ENCODE data around the gene TCF7L1. TPM values are rescaled to one million over a fixed set of nuclear protein-coding genes. Genes with fewer than 3 reads are reported as not detected.

TCF7L1 gene
- total RNA-seq, 4 donors from 2014 or later, result 1.1 to 3.9 (median 2.8) TPM

- in situ Hi-C loops (cut with MboI; ENCODE audit: low sequenced_read_pairs in 4 of 4), result loop anchor here in 1 of 4 donors (5.0 kb wide), 1 partner anchor 145 kb away; no protein-coding TSS in a partner anchor
- no peaks in the 10 kb centered on the region for H3K36me3 ChIP-seq
- H3K27ac ChIP-seq, result peak overlapping the region in 1 of 4 donors; percentile 28
- H3K4me1 ChIP-seq, result peaks cover 14 to 27% of the 10 kb centered on the region in 2 donors
- DNase-seq, result no peak
- intact Hi-C loops (cut with DNase I; ENCODE audit: low total_unique reads), result no loop called here
- no peak for ATAC-seq
- H3K9me3 ChIP-seq, result no peaks in the 10 kb centered on the region
- no peaks in the 10 kb centered on the region for H3K27me3 ChIP-seq
- H3K4me3 ChIP-seq, result no peak overlapping the region
- TF ChIP-seq, protein P1, sequence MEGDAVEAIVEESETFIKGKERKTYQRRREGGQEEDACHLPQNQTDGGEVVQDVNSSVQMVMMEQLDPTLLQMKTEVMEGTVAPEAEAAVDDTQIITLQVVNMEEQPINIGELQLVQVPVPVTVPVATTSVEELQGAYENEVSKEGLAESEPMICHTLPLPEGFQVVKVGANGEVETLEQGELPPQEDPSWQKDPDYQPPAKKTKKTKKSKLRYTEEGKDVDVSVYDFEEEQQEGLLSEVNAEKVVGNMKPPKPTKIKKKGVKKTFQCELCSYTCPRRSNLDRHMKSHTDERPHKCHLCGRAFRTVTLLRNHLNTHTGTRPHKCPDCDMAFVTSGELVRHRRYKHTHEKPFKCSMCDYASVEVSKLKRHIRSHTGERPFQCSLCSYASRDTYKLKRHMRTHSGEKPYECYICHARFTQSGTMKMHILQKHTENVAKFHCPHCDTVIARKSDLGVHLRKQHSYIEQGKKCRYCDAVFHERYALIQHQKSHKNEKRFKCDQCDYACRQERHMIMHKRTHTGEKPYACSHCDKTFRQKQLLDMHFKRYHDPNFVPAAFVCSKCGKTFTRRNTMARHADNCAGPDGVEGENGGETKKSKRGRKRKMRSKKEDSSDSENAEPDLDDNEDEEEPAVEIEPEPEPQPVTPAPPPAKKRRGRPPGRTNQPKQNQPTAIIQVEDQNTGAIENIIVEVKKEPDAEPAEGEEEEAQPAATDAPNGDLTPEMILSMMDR (IDR thresholded peaks at IDR 0.05 in 4 of 5, conservative IDR thresholded peaks at IDR 0.05 in 1 of 5), result no peak
- no peak for TF ChIP-seq POLR2A (IDR thresholded peaks at IDR 0.05)
Observed at GRCh38 chr2:85137156-85137555, 4.0 kb downstream of the TCF7L1 start.

DNA sequence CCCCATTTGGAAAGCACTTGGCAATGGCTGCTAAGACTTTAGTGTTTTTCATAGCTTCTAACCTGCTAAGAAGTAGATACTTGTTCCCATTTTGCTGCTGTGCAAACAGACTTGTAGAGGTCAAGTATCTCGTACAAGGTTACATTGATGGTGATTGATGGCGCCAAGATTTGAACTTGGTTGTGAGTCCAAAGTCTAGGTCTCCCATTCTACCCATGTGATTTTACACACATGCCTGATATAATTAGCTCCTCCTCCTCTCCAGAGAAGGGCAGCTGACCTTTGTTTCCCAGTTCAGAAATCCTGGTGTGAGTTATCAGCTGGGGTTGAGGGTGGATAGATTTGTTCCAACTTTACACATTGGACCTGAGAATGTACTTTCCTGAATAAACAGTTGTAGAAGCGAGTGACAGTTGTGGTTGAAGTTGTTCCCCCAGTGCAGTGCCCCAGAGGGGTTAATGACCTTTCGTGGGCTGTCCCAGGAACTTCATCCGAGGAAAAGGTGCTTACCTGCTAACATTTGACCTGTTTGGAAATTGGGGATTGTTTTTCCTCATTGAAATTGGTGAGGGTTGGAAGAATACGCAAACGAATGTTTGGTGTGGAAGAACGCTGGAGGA is 10.4 kb downstream of the TCF7L1 start:
- in situ Hi-C loops (cut with MboI; ENCODE audit: low sequenced_read_pairs in 4 of 4), result no loop called here

GRCh38 chr2:85145116-85145820 is 12.1 kb downstream of the TCF7L1 start:
- H3K9me3 ChIP-seq, result no peaks in the 10 kb centered on the region
- H3K27ac ChIP-seq, result no peak overlapping the region
- peaks cover 0 to 4% of the 10 kb centered on the region in 2 donors for H3K4me1 ChIP-seq
- ATAC-seq (no peak), DNase-seq (no peak)
- H3K36me3 ChIP-seq, result no peaks in the 10 kb centered on the region
- TF ChIP-seq, protein P1 (IDR thresholded peaks at IDR 0.05 in 4 of 5, conservative IDR thresholded peaks at IDR 0.05 in 1 of 5), result no peak
- no peak for TF ChIP-seq POLR2A (IDR thresholded peaks at IDR 0.05)
- in situ Hi-C loops (cut with MboI; ENCODE audit: low sequenced_read_pairs in 4 of 4) (no loop called here), intact Hi-C loops (cut with DNase I; ENCODE audit: low total_unique reads) (no loop called here)
- H3K27me3 ChIP-seq, result no peaks in the 10 kb centered on the region
- no peak overlapping the region for H3K4me3 ChIP-seq

More for the DNA sequence above, 10.4 kb downstream of the TCF7L1 start:
- no peak for DNase-seq
- peaks cover 0 to 4% of the 10 kb centered on the region in 2 donors for H3K4me1 ChIP-seq
- ATAC-seq, result no peak
- no peak overlapping the region for H3K27ac ChIP-seq
- H3K9me3 ChIP-seq, result no peaks in the 10 kb centered on the region
- H3K4me3 ChIP-seq, result no peak overlapping the region
- TF ChIP-seq, protein P1 (IDR thresholded peaks at IDR 0.05 in 4 of 5, conservative IDR thresholded peaks at IDR 0.05 in 1 of 5), result no peak
- no peak for TF ChIP-seq POLR2A (IDR thresholded peaks at IDR 0.05)
- intact Hi-C loops (cut with DNase I; ENCODE audit: low total_unique reads), result no loop called here
- H3K36me3 ChIP-seq, result no peaks in the 10 kb centered on the region
- no peaks in the 10 kb centered on the region for H3K27me3 ChIP-seq

DNA sequence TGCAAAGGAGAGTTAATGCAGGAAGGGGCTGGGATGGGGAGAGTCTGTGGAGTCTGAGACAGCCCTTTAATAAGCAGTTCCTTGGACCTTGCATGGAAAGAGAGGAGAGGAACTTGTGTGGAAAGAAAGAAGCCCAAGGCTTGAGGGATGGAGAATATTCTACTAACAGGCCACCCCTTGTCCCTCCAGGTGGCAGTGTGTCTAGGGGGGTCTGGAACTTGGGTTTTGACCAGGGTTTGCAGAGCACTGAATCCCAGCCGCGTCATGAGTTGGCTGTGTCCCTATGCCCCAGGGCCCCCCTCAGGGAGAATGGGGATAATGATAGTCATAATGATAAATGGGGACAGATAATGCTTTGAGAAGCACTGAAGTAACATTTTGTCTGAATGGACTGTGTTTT is 15.0 kb downstream of the TCF7L1 start:
- H3K4me1 ChIP-seq, result peaks cover 0 to 4% of the 10 kb centered on the region in 2 donors
- in situ Hi-C loops (cut with MboI; ENCODE audit: low sequenced_read_pairs in 4 of 4), result no loop called here
- no peaks in the 10 kb centered on the region for H3K36me3 ChIP-seq
- H3K4me3 ChIP-seq, result no peak overlapping the region
- no peaks in the 10 kb centered on the region for H3K27me3 ChIP-seq
- ATAC-seq (no peak), DNase-seq (no peak)
- no peaks in the 10 kb centered on the region for H3K9me3 ChIP-seq
- intact Hi-C loops (cut with DNase I; ENCODE audit: low total_unique reads), result no loop called here
- TF ChIP-seq, protein P1 (IDR thresholded peaks at IDR 0.05 in 4 of 5, conservative IDR thresholded peaks at IDR 0.05 in 1 of 5), result peak in 1 of 5 experiments; percentile 14
- TF ChIP-seq POLR2A (IDR thresholded peaks at IDR 0.05), result no peak
- no peak overlapping the region for H3K27ac ChIP-seq
